GM12875 (cell line): ENCODE measurements around the gene GRAMD1C.

Experiments used
- H3K4me3 ChIP-seq: one replicate; pipeline ENCODE4 v1.5.1; 2011; ENCODE audit warnings: low read depth, low read length, control low read depth
- TF ChIP-seq, protein P1 (sequence below): IDR thresholded peaks from 2 replicates; pipeline ENCODE4 v1.5.1; 2011; ENCODE audit warnings: low read depth, mild to moderate bottlenecking, control low read depth, inconsistent platforms, low read length, moderate library complexity, borderline replicate concordance; ENCODE audit not compliant: insufficient read depth

GRAMD1C gene

DNA sequence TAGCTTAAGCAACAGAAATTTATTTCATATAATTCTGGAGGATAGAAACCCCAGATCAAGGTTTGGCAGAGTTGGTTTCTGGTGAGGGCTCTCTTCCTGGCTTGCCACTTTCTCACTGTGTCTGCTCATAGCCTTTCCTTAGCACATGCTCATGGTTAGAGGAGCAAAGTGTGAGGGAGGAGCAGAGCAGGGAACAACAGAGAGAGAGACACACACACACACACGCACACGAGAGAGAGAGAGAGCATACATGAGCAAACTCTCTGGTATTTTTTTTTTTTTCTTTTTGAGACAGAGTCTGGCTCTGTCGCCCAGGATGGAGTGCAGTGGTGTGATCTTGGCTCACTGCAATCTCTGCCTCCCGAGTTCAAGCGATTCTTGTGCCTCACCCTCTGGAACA is 72.4 kb downstream of the GRAMD1C start:
- H3K4me3 ChIP-seq = no peak overlapping the region
- TF ChIP-seq, protein P1, sequence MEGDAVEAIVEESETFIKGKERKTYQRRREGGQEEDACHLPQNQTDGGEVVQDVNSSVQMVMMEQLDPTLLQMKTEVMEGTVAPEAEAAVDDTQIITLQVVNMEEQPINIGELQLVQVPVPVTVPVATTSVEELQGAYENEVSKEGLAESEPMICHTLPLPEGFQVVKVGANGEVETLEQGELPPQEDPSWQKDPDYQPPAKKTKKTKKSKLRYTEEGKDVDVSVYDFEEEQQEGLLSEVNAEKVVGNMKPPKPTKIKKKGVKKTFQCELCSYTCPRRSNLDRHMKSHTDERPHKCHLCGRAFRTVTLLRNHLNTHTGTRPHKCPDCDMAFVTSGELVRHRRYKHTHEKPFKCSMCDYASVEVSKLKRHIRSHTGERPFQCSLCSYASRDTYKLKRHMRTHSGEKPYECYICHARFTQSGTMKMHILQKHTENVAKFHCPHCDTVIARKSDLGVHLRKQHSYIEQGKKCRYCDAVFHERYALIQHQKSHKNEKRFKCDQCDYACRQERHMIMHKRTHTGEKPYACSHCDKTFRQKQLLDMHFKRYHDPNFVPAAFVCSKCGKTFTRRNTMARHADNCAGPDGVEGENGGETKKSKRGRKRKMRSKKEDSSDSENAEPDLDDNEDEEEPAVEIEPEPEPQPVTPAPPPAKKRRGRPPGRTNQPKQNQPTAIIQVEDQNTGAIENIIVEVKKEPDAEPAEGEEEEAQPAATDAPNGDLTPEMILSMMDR = no peak

- H3K4me3 ChIP-seq = no peak overlapping the region
Observed at GRCh38 chr3:113912552-113913236, 74.1 kb downstream of the GRAMD1C start.

DNA sequence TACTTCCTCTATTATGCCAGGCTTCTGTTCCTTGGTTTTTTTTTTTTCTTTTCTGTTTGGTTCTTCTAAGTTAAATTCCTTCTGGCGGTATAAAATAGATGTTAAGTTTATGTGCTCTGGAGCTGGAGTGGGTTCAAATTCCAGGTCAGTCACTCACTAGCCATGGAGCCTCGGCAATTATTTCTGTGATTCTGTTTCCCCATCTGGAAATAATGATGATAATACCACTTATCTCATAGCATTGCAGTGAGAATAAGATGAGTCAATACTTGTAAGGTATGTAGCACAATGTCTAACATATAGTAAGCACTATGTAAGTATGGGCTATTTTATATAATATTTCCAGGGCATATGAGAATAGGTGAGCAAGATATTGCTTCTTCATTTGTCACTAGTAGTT is 76.1 kb downstream of the GRAMD1C start:
- TF ChIP-seq, protein P1 = no peak
- no peak overlapping the region for H3K4me3 ChIP-seq

More at GRCh38 chr3:113912552-113913236, 74.1 kb downstream of the GRAMD1C start:
- TF ChIP-seq, protein P1 = peak; percentile 54; the same call in 1 of the 2 replicates

DNA sequence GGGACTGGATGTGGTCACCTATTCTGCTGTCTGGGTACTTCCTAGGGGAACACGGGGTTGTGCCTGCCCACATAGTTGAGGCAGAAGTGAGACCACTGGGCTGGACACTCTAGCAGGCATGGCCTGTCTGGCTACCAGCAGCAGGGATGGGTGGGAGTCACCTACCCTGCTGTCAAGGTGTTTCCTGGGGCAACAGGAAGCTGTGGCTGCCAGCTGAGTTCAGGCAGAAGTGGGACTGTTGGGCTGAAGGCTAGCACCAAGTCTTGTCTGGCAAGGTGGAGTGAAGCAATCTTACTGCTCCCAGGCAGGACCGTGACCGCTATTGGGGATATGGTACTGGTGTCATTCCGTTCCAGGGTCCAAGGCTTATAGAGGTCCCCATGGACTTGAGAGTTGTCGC is 89.0 kb downstream of the GRAMD1C start:
- TF ChIP-seq, protein P1 = no peak
- no peak overlapping the region for H3K4me3 ChIP-seq

- TF ChIP-seq, protein P1 = no peak
- H3K4me3 ChIP-seq = no peak overlapping the region
Observed at GRCh38 chr3:113946831-113947230, 108.2 kb downstream of the GRAMD1C start.

- TF ChIP-seq, protein P1 = no peak
- peak within 1 kb of the TSS; percentile 54 for H3K4me3 ChIP-seq
Observed at GRCh38 chr3:113947372-113948014, 108.9 kb downstream of the GRAMD1C start, which contains the start of gene ZDHHC23. TSS of gene ZDHHC23 (plus strand) at chr3:113948013. CDS start at chr3:113948803, 790 bp downstream.
